Left ventricle myocardium superior (tissue), 1 donor: ENCODE results near the gene TLCD3B. TPM values are rescaled to one million over a fixed set of nuclear protein-coding genes. Genes with fewer than 3 reads are reported as not detected.
A peak's percentile ranks its signal among the peaks of the same experiment; 100 is the strongest.
"Not testable (repeated sequence)": the region's sequence is repeated elsewhere in the genome, so short reads cannot be mapped to it uniquely, and the experiment has no call there.

Experiments
- ATAC-seq: fragments of 200-7000 bp; cut with Tn5 transposase; one replicate; pipeline ENCODE4 v1.9.1; 2020; ENCODE audit warnings: mild to moderate bottlenecking, moderate library complexity
- DNase-seq: peaks from one replicate; pipeline ENCODE4 v3.0.0-alpha.2; 2020
- intact Hi-C: fragments of 100-400 bp; cut with micrococcal nuclease; formaldehyde crosslinking; loops from one replicate; pipeline ENCODE4 v1.11.0; 2022
- total RNA-seq: library from RNA; stranded (reverse); fragmentation: NEBNext Ultra II Directional; extraction: Animal tissue kit (Norgen Biotek cat#: 25700); gene quantifications from one replicate; pipeline ENCODE4 v1.2.1, GENCODE V29; 2021
- donor health status: DM: no; HTN: yes; CAD: no; lungs with severe emphysema.

TLCD3B gene
- total RNA-seq, 1 donor from 2014 or later = not detected

- intact Hi-C loops = no loop called here
- no peak for DNase-seq
- ATAC-seq = no peak
Observed at GRCh38 chr16:30030011-30030685, 923 bp downstream of the TLCD3B start.

GRCh38 chr16:30028438-30029076 is 2.5 kb downstream of the TLCD3B start:
- DNase-seq (no peak), ATAC-seq (peak; percentile 60)
- intact Hi-C loops = no loop called here

- no peak for DNase-seq
- ATAC-seq = no peak
- intact Hi-C loops = no loop called here
Observed at GRCh38 chr16:30027588-30028437, 3.3 kb downstream of the TLCD3B start.

GRCh38 chr16:30026449-30026848 is 4.6 kb downstream of the TLCD3B start:
- intact Hi-C loops = no loop called here
- no peak for ATAC-seq
- DNase-seq = no peak

- intact Hi-C loops = no loop called here
- no peak for ATAC-seq
- no peak for DNase-seq
Observed at GRCh38 chr16:30025574-30025973, 5.5 kb downstream of the TLCD3B start.

GRCh38 chr16:30025156-30025555 is 5.9 kb downstream of the TLCD3B start:
- DNase-seq (no peak), ATAC-seq (no peak)
- intact Hi-C loops = no loop called here

- DNase-seq (no peak), ATAC-seq (no peak)
- intact Hi-C loops = no loop called here
Observed at GRCh38 chr16:30024451-30024850, 6.6 kb downstream of the TLCD3B start.

- no peak for ATAC-seq
- no peak for DNase-seq
- intact Hi-C loops = no loop called here
Observed at GRCh38 chr16:30023586-30023985, 7.5 kb downstream of the TLCD3B start.

- ATAC-seq (no peak), DNase-seq (no peak)
- intact Hi-C loops = no loop called here
Observed at GRCh38 chr16:30022887-30023286, 8.2 kb downstream of the TLCD3B start, which contains the start of gene C16orf92. TSS of gene C16orf92 (plus strand) at chr16:30023198. CDS start at chr16:30023341, 143 bp downstream.

- intact Hi-C loops = no loop called here
- no peak for DNase-seq
- ATAC-seq = no peak
Observed at GRCh38 chr16:30018731-30019158, 12.3 kb downstream of the TLCD3B start.

- ATAC-seq, intact Hi-C loops: not testable (repeated sequence)
- peak; percentile 1 for DNase-seq
Observed at GRCh38 chr16:30017937-30018336, 13.1 kb downstream of the TLCD3B start.

GRCh38 chr16:30017277-30017656 is 13.8 kb downstream of the TLCD3B start:
- intact Hi-C loops = no loop called here
- no peak for DNase-seq
- ATAC-seq = no peak

- no peak for ATAC-seq
- intact Hi-C loops = no loop called here
- DNase-seq = no peak
Observed at GRCh38 chr16:30016555-30017276, 14.4 kb downstream of the TLCD3B start.

GRCh38 chr16:30015450-30015849 is 15.6 kb downstream of the TLCD3B start:
- DNase-seq, ATAC-seq, intact Hi-C loops: not testable (repeated sequence)

GRCh38 chr16:30012598-30012997 is 18.5 kb downstream of the TLCD3B start:
- ATAC-seq, DNase-seq, intact Hi-C loops: not testable (repeated sequence)

GRCh38 chr16:30011714-30012504 is 19.2 kb downstream of the TLCD3B start:
- intact Hi-C loops = no loop called here
- no peak for ATAC-seq
- no peak for DNase-seq

GRCh38 chr16:30010844-30011713 is 20.0 kb downstream of the TLCD3B start, which contains the start of gene DOC2A:
TSS of gene DOC2A (minus strand) at chr16:30011027. CDS start at chr16:30010222, 805 bp downstream.
- ATAC-seq = no peak
- DNase-seq = no peak
- intact Hi-C loops = no loop called here
